Epidermal melanocyte (primary cell): ENCODE measurements around the gene ARFIP2.

Experiments
- DNase-seq: peaks from one replicate; pipeline ENCODE4 v3.0.0; 2011; ENCODE audit warnings: low spot score; ENCODE audit not compliant: insufficient read length

Gene ARFIP2

DNA sequence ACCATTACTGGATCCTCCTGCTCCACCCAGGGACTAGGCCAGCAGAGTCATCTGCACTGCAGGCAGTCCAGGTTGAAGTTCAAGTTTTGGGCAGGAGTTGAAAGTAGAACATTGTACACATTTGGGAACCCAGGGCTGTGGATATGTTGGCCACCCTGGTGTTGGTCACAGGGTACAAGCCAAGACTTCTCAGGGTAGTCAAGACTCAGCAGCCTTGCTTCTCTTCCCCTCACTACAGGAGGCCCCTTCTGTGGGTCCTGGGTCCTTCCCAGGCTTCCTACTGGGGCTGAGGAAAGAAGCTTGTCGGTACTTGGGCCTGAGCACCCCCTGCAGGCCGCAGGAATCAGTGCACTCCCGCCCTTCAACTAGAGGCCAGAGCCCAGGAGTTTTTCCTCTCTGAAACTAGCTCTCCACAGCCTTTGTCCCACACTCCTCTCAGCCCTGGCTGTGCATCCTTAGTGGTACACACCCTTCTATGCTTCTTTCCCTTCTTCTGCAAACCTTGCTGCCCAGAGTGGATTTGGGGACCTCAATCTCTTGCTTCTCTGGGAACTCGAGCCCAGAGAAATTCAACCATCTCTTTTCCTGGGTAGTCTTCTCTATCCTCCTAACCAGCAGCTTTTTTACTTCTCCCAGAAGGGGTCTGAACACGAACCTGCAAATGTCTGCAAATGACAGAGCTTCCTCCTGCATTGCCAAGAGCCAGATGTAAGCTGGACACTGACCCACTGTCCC, 37.7 kb downstream of the ARFIP2 start:
- peak; percentile 77 for DNase-seq

DNA sequence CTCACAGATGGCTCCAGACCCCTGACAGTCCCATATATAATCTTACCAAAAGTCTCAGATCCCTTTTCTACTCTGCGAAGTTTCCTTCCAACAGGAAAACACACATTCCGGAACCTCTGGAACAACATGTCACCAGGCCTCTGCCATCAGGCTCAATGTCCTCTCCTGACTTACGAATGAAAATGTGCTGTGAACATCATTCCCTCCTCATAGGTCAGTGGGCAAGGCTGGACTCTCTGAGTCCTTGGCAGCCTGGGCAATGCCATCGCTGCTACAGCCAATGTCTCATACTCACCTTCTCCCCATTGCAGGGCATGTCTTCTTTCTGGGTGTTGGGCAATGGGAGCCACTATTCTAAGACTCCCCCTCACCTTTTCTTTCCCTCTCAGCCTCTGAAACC, 38.7 kb downstream of the ARFIP2 start:
- no peak for DNase-seq

DNA sequence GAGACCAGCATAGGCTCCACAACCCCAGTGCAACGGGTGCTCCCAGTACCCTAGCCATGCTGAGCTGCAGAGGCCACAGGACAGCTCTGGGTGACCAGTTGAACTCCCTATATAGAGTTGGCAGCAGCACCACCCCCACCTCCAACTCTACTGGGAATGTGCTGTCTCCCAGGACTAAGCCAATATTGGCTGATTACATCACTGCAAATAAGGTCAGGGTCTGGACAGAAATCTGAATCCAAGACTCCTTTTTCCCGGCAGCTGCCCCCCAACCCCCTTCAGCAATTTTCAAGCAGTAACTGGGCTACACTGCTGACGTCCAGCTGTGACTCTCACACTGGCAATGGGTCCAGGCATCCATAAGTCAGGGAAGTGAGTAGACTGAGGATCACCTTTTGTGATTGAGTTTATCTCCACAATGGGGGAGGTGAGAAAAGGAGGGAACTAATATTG, 40.2 kb downstream of the ARFIP2 start, which contains the start of gene HPX:
HPX (minus strand) TSS at position 82 of the 453 bp plus-strand sequence; CDS start at position 58, 24 bp downstream.
- DNase-seq, result no peak

DNA sequence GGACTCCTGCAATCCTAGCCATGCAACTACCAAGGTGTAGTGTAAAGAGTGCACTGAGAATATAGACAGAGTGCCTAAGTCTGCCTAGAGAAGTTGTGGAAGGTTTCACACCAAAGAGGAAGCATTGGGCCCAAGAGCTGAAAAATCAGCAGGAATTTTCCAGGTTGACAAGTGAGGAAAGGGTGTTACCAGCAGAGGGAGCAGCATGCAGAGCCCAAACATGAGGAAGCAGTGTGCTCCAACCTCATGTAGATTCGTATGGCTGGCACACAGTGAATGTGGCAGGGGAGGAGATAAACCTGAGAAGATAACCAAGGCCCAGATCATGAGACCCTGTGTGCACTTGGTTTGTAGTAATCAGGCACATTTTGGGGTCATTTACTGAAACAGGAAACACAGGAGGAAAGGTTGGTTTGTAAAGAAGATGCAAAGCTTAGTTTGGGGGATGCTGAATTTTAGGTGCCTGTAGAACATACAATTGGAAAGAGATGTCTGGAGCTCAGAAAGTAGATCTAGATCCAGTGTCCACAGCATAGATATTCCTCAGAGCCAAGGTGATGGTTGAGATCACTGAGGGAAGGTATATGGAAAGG, 42.1 kb downstream of the ARFIP2 start:
- no peak for DNase-seq

DNA sequence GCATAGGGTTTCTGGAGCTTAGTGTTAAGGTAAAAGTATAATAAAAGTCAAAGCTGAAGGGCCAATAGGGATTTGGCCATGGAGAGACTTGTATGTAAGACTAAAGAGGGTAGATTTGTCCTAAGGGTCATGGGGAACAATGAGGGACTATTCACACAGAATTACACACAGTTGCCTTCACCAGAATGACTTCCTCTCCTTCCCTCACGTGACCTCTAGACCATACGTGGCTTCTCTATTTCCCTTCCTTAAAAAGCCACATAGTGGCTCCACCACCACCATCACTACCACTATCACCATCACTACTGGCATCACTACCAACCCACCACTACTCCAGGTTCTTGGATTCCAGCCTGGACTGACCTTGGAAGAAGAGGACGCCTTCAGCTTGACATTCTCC, 43.1 kb downstream of the ARFIP2 start:
- DNase-seq, result no peak

DNA sequence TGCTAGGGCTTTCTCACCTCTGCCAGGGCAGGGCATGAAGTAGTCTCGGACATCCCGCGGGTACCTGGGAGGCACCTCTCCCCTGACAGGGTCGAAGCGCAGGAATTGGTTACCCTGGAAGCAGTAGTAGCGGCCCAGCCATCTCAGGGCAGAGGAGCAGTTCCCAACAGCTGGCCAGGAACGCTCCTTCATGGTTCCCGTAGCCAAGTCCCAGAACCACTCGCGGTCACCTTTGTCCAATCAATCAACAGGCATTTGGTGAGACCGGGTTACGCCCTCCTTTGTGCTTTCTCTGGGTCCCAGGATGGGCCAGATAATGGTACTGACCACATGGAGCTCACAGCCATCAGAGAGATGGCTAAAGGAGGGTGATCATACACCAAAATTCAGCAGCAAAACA, 43.7 kb downstream of the ARFIP2 start:
- DNase-seq, result no peak

DNA sequence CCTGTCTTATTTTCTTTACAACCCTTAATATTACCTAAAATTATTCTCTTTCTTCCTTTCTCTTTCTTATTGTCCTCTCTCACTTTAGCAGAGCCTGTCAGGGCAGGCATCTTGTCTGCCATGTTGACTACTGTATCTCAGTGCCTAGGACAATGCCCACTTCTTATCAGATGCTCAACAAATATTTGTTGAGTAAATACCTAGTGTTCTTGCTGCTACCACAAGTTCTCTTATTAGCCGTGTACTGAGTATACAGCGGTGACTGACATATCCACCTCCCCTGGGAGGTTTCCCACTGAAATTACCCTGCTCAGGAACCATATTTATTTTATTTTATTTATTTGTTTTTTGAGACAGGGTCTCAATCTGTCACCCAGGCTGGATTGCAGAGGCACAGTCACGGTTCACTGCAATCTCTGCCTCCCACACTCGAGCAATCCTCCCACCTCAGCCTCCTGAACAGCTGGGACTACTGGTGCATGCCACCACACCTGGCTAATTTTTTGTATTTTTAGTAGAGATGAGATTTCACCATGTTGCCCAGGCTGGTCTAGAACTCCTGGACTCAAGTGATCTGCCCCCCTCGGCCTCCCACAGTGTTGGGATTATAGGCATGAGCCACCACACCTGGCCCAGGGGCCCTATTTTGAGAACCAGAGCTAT, 47.0 kb downstream of the ARFIP2 start:
- DNase-seq, result no peak

DNA sequence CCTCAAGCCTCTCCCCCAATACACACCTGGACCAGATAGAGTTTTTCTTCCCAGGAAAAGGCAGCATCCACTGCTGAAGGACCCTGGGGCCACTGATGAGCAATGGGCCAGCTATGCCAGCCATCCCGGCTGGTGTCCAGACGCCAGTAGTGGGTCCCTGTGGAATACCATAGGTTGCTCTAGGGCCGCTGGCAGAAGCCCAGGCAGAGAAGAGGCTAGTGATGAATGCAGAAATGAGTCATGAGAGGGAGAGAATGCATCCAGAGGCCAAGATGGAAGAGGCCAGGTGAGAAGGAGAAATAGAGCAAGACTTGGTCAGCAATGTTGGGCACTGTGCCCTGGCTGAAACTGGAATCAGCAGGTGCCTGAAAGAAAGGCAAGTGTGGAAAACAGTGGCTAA, 49.3 kb downstream of the ARFIP2 start:
- DNase-seq, result no peak

DNA sequence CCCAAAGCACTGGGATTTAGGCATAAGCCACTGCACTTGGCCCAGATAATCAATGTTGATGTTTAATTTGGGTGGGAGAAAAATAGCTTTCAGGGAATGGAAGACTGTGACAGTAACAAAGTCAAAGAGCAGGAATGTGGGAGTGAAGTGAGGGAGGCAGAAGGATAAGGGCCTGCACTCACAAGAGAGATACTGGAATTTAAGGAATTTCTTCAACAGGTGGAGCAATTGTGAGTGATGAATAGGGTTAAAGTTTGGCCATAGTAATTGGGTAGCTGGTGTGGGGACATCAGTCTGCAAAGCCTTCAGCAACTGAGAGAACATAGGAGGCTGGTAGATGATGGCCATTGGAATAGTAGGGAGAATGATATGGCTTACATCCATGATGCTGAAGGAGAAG, 53.6 kb downstream of the ARFIP2 start:
- no peak for DNase-seq
